ENCODE measurements around the gene ACAT1.
"Not testable (repeated sequence)": the region's sequence is repeated elsewhere in the genome, so short reads cannot be mapped to it uniquely, and the experiment has no call there.

Gene ACAT1

GRCh38 chr11:108121274-108122155, at the start of gene ACAT1:
Gene ACAT1, plus strand, starts transcription at chr11:108121567. Its CDS starts 40 bp downstream, at chr11:108121607.
- peak; percentile 91 for DNase-seq

- DNase-seq: no peak
These were observed 36.6 kb upstream of the ACAT1 start for GRCh38 chr11:108084811-108085210.

GRCh38 chr11:108085672-108086071, 35.7 kb upstream of the ACAT1 start:
- no peak for DNase-seq

GRCh38 chr11:108092134-108092533, 29.2 kb upstream of the ACAT1 start:
- no peak for DNase-seq

GRCh38 chr11:108093128-108093904, 28.1 kb upstream of the ACAT1 start:
- no peak for DNase-seq

GRCh38 chr11:108097179-108097578, 24.2 kb upstream of the ACAT1 start:
- no peak for DNase-seq

GRCh38 chr11:108101090-108101775, 20.1 kb upstream of the ACAT1 start:
- DNase-seq: no peak

- no peak for DNase-seq
These were observed 10.2 kb upstream of the ACAT1 start for GRCh38 chr11:108111126-108111525.

- DNase-seq: peak; percentile 15
These were observed 9.3 kb upstream of the ACAT1 start for GRCh38 chr11:108112057-108112456.

GRCh38 chr11:108115500-108116140, 5.7 kb upstream of the ACAT1 start:
- DNase-seq: peak; percentile 77

GRCh38 chr11:108117746-108118371, 3.5 kb upstream of the ACAT1 start:
- DNase-seq: peak; percentile 62

- DNase-seq: not testable (repeated sequence)
These were observed 462 bp upstream of the ACAT1 start for GRCh38 chr11:108120936-108121273.

GRCh38 chr11:108122166-108122628, 830 bp downstream of the ACAT1 start:
- DNase-seq: peak; percentile 25

- DNase-seq: no peak
These were observed 3.7 kb downstream of the ACAT1 start for GRCh38 chr11:108125096-108125495.

GRCh38 chr11:108128772-108129171, 7.4 kb downstream of the ACAT1 start:
- DNase-seq: no peak

- DNase-seq: no peak
These were observed 10.6 kb downstream of the ACAT1 start for GRCh38 chr11:108131993-108132392.

GRCh38 chr11:108132993-108133538, 11.7 kb downstream of the ACAT1 start:
- not testable (repeated sequence) for DNase-seq

GRCh38 chr11:108135845-108136544, 14.6 kb downstream of the ACAT1 start:
- DNase-seq: peak; percentile 39

GRCh38 chr11:108137212-108137611, 15.8 kb downstream of the ACAT1 start:
- no peak for DNase-seq

GRCh38 chr11:108142304-108142703, 20.9 kb downstream of the ACAT1 start:
- DNase-seq: no peak

- no peak for DNase-seq
These were observed 23.2 kb downstream of the ACAT1 start for GRCh38 chr11:108144615-108145014.

Measured in fibroblast of skin of right biceps (primary cell).